ENCODE data around the gene RPS28.
A peak's percentile ranks its signal among the peaks of the same experiment; 100 is the strongest.

Gene RPS28

GRCh38 chr19:8323781-8324185 is 2.5 kb downstream of the RPS28 start:
- Histone ChIP-seq H3K9me3 (ENCODE audit: control insufficient read depth, low read length) (peaks cover 5% of the 10 kb centered on the region), H3K27me3 (replicated peaks; ENCODE audit: control insufficient read depth, insufficient read depth, low read length) (no peaks in the 10 kb centered on the region), H3K9ac (ENCODE audit: low read length) (no peak overlapping the region), H3K36me3 (ENCODE audit: control insufficient read depth, insufficient read depth, low read length, severe bottlenecking) (peaks cover 16% of the 10 kb centered on the region), H3K4me1 (ENCODE audit: control insufficient read depth, insufficient read depth, low read length) (peaks cover 26% of the 10 kb centered on the region), H3K4me3 (ENCODE audit: low read length) (no peak overlapping the region)
- DNase-seq (ENCODE audit: low read depth): no peak

GRCh38 chr19:8324186-8325050 is 3.1 kb downstream of the RPS28 start:
- DNase-seq (ENCODE audit: low read depth): no peak
- Histone ChIP-seq H3K4me1 (ENCODE audit: control insufficient read depth, insufficient read depth, low read length) (peaks cover 26% of the 10 kb centered on the region), H3K27me3 (replicated peaks; ENCODE audit: control insufficient read depth, insufficient read depth, low read length) (no peaks in the 10 kb centered on the region), H3K36me3 (ENCODE audit: control insufficient read depth, insufficient read depth, low read length, severe bottlenecking) (peaks cover 16% of the 10 kb centered on the region), H3K9me3 (ENCODE audit: control insufficient read depth, low read length) (peaks cover 5% of the 10 kb centered on the region), H3K4me3 (ENCODE audit: low read length) (no peak overlapping the region), H3K9ac (ENCODE audit: low read length) (no peak overlapping the region)

- Histone ChIP-seq H3K27me3 (replicated peaks; ENCODE audit: control insufficient read depth, insufficient read depth, low read length) (no peaks in the 10 kb centered on the region), H3K4me1 (ENCODE audit: control insufficient read depth, insufficient read depth, low read length) (peaks cover 16% of the 10 kb centered on the region)
Measured at GRCh38 chr19:8325454-8325853, 4.2 kb downstream of the RPS28 start.

GRCh38 chr19:8329996-8330395 is 8.7 kb downstream of the RPS28 start:
- H3K27me3 ChIP-seq (replicated peaks; ENCODE audit: control insufficient read depth, insufficient read depth, low read length): peaks cover 17% of the 10 kb centered on the region
- H3K36me3 ChIP-seq (ENCODE audit: control insufficient read depth, insufficient read depth, low read length, severe bottlenecking): no peaks in the 10 kb centered on the region
- DNase-seq (ENCODE audit: low read depth): no peak
- H3K9ac ChIP-seq (ENCODE audit: low read length): no peak overlapping the region
- H3K4me3 ChIP-seq (ENCODE audit: low read length): no peak overlapping the region
- H3K4me1 ChIP-seq (ENCODE audit: control insufficient read depth, insufficient read depth, low read length): no peaks in the 10 kb centered on the region
- peaks cover 5% of the 10 kb centered on the region for H3K9me3 ChIP-seq (ENCODE audit: control insufficient read depth, low read length)

More at GRCh38 chr19:8325454-8325853, 4.2 kb downstream of the RPS28 start:
- peaks cover 5% of the 10 kb centered on the region for H3K9me3 ChIP-seq (ENCODE audit: control insufficient read depth, low read length)
- no peak for DNase-seq (ENCODE audit: low read depth)
- no peak overlapping the region for H3K4me3 ChIP-seq (ENCODE audit: low read length)
- peaks cover 16% of the 10 kb centered on the region for H3K36me3 ChIP-seq (ENCODE audit: control insufficient read depth, insufficient read depth, low read length, severe bottlenecking)
- no peak overlapping the region for H3K9ac ChIP-seq (ENCODE audit: low read length)

GRCh38 chr19:8331263-8331845 is 10.1 kb downstream of the RPS28 start:
- H3K9me3 ChIP-seq (ENCODE audit: control insufficient read depth, low read length): peaks cover 5% of the 10 kb centered on the region
- no peak for DNase-seq (ENCODE audit: low read depth)
- H3K4me1 ChIP-seq (ENCODE audit: control insufficient read depth, insufficient read depth, low read length): no peaks in the 10 kb centered on the region
- H3K4me3 ChIP-seq (ENCODE audit: low read length): no peak overlapping the region
- no peaks in the 10 kb centered on the region for H3K36me3 ChIP-seq (ENCODE audit: control insufficient read depth, insufficient read depth, low read length, severe bottlenecking)
- H3K27me3 ChIP-seq (replicated peaks; ENCODE audit: control insufficient read depth, insufficient read depth, low read length): peaks cover 25% of the 10 kb centered on the region
- no peak overlapping the region for H3K9ac ChIP-seq (ENCODE audit: low read length)

- H3K9me3 ChIP-seq (ENCODE audit: control insufficient read depth, low read length): no peaks in the 10 kb centered on the region
- H3K9ac ChIP-seq (ENCODE audit: low read length): no peak overlapping the region
- no peaks in the 10 kb centered on the region for H3K4me1 ChIP-seq (ENCODE audit: control insufficient read depth, insufficient read depth, low read length)
- H3K27me3 ChIP-seq (replicated peaks; ENCODE audit: control insufficient read depth, insufficient read depth, low read length): peaks cover 29% of the 10 kb centered on the region
- DNase-seq (ENCODE audit: low read depth): no peak
- no peak overlapping the region for H3K4me3 ChIP-seq (ENCODE audit: low read length)
- no peaks in the 10 kb centered on the region for H3K36me3 ChIP-seq (ENCODE audit: control insufficient read depth, insufficient read depth, low read length, severe bottlenecking)
Measured at GRCh38 chr19:8332976-8333766, 11.9 kb downstream of the RPS28 start.

GRCh38 chr19:8333767-8334457 is 12.6 kb downstream of the RPS28 start:
- Histone ChIP-seq H3K9me3 (ENCODE audit: control insufficient read depth, low read length) (no peaks in the 10 kb centered on the region), H3K4me3 (ENCODE audit: low read length) (no peak overlapping the region), H3K27me3 (replicated peaks; ENCODE audit: control insufficient read depth, insufficient read depth, low read length) (peaks cover 31% of the 10 kb centered on the region), H3K9ac (ENCODE audit: low read length) (no peak overlapping the region), H3K36me3 (ENCODE audit: control insufficient read depth, insufficient read depth, low read length, severe bottlenecking) (no peaks in the 10 kb centered on the region), H3K4me1 (ENCODE audit: control insufficient read depth, insufficient read depth, low read length) (no peaks in the 10 kb centered on the region)
- no peak for DNase-seq (ENCODE audit: low read depth)

- H3K4me1 ChIP-seq (ENCODE audit: control insufficient read depth, insufficient read depth, low read length): no peaks in the 10 kb centered on the region
- H3K27me3 ChIP-seq (replicated peaks; ENCODE audit: control insufficient read depth, insufficient read depth, low read length): peaks cover 34% of the 10 kb centered on the region
- no peak overlapping the region for H3K9ac ChIP-seq (ENCODE audit: low read length)
- H3K9me3 ChIP-seq (ENCODE audit: control insufficient read depth, low read length): no peaks in the 10 kb centered on the region
- H3K36me3 ChIP-seq (ENCODE audit: control insufficient read depth, insufficient read depth, low read length, severe bottlenecking): no peaks in the 10 kb centered on the region
- DNase-seq (ENCODE audit: low read depth): peak; percentile 76
- H3K4me3 ChIP-seq (ENCODE audit: low read length): peak overlapping the region; percentile 47
Measured at GRCh38 chr19:8334458-8335342, 13.4 kb downstream of the RPS28 start.

- Histone ChIP-seq H3K4me1 (ENCODE audit: control insufficient read depth, insufficient read depth, low read length) (no peaks in the 10 kb centered on the region), H3K36me3 (ENCODE audit: control insufficient read depth, insufficient read depth, low read length, severe bottlenecking) (no peaks in the 10 kb centered on the region), H3K9me3 (ENCODE audit: control insufficient read depth, low read length) (no peaks in the 10 kb centered on the region), H3K4me3 (ENCODE audit: low read length) (peak overlapping the region; percentile 47), H3K27me3 (replicated peaks; ENCODE audit: control insufficient read depth, insufficient read depth, low read length) (peaks cover 37% of the 10 kb centered on the region), H3K9ac (ENCODE audit: low read length) (no peak overlapping the region)
- no peak for DNase-seq (ENCODE audit: low read depth)
Measured at GRCh38 chr19:8335343-8336071, 14.2 kb downstream of the RPS28 start.
